OCI-LY1 (cell line): ENCODE measurements around the gene TRAPPC12.

ENCODE experiments used
- H2AFZ ChIP-seq: fragments of 200-600 bp; sonication (generic), shearing (Covaris generic); 2 replicates; pipeline ENCODE4 v1.6.0; 2014; ENCODE audit warnings: antibody characterized with exemption, mild to moderate bottlenecking, low read length
- H3F3A ChIP-seq: fragments of 200-600 bp; sonication (generic), shearing (Covaris generic); 2 replicates; pipeline ENCODE4 v1.6.0; 2014; ENCODE audit warnings: mild to moderate bottlenecking, antibody characterized with exemption, low read length, moderate library complexity; ENCODE audit not compliant: insufficient read depth
- H3K27ac ChIP-seq: fragments of 200-600 bp; sonication (generic); 2 replicates; pipeline ENCODE4 v1.5.1; 2014; ENCODE audit warnings: low read length, mixed run types, mild to moderate bottlenecking, low read depth; ENCODE audit not compliant: poor library complexity, severe bottlenecking
- H3K27me3 ChIP-seq: fragments of 200-600 bp; sonication (generic); 2 replicates; pipeline ENCODE4 v1.6.0; 2014; ENCODE audit warnings: antibody characterized with exemption, mild to moderate bottlenecking, low read length, moderate library complexity; ENCODE audit not compliant: insufficient read depth
- H3K36me3 ChIP-seq: fragments of 200-600 bp; sonication (generic); 2 replicates; pipeline ENCODE4 v1.6.1; 2014; ENCODE audit warnings: mild to moderate bottlenecking, antibody characterized with exemption, low read length, moderate library complexity, mixed read lengths; ENCODE audit not compliant: insufficient read depth
- H3K4me1 ChIP-seq: fragments of 200-600 bp; sonication (generic); 2 replicates; pipeline ENCODE4 v1.5.1; 2014; ENCODE audit warnings: mild to moderate bottlenecking, low read length, moderate library complexity; ENCODE audit not compliant: insufficient read depth, severe bottlenecking
- H3K4me2 ChIP-seq: fragments of 200-600 bp; sonication (generic), shearing (Covaris generic); 2 replicates; pipeline ENCODE4 v1.6.1; 2014; ENCODE audit warnings: low read length
- H3K4me3 ChIP-seq: fragments of 200-600 bp; sonication (generic); 2 replicates; pipeline ENCODE4 v1.5.1; 2014; ENCODE audit warnings: low read length, low read depth, mild to moderate bottlenecking, mixed read lengths; ENCODE audit not compliant: poor library complexity, severe bottlenecking
- H3K79me2 ChIP-seq: fragments of 200-600 bp; shearing (Covaris generic); 2 replicates; pipeline ENCODE4 v1.6.1; 2016; ENCODE audit warnings: mixed run types, low read length, mixed read lengths; ENCODE audit not compliant: insufficient read depth
- H3K9ac ChIP-seq: fragments of 200-600 bp; sonication (generic), shearing (Covaris generic); 2 replicates; pipeline ENCODE4 v1.6.1; 2014; ENCODE audit warnings: mild to moderate bottlenecking, low read length, mixed read lengths
- H3K9me2 ChIP-seq: fragments of 200-600 bp; sonication (generic), shearing (Covaris generic); 2 replicates; pipeline ENCODE4 v1.6.1; 2014; ENCODE audit warnings: low read depth, mild to moderate bottlenecking, low read length, mixed read lengths
- H3K9me3 ChIP-seq: fragments of 200-600 bp; shearing (Covaris generic); 2 replicates; pipeline ENCODE4 v1.6.1; 2014; ENCODE audit warnings: low read length, mixed read lengths
- H4K20me1 ChIP-seq: fragments of 200-600 bp; sonication (generic), shearing (Covaris generic); 2 replicates; pipeline ENCODE4 v1.6.0; 2016; ENCODE audit warnings: mild to moderate bottlenecking, low read length; ENCODE audit not compliant: insufficient read depth
- CTCF ChIP-seq: fragments of 200-600 bp; sonication (generic), shearing (Covaris generic); IDR thresholded peaks from 2 replicates; pipeline ENCODE4 v1.5.1; 2017; ENCODE audit warnings: mild to moderate bottlenecking, antibody characterized with exemption, low read length, moderate library complexity, mixed read lengths
- EZH2 ChIP-seq: fragments of 200-600 bp; sonication (generic), shearing (Covaris generic); IDR thresholded peaks from 2 replicates; pipeline ENCODE4 v1.8.0; 2017; ENCODE audit warnings: borderline replicate concordance, mixed run types, mild to moderate bottlenecking, antibody characterized with exemption, low read length, moderate library complexity, mixed read lengths

Gene TRAPPC12

GRCh38 chr2:3464401-3465005, 85.0 kb downstream of the TRAPPC12 start:
- Histone ChIP-seq H3K27me3 (no peaks in the 10 kb centered on the region), H3K9me2 (no peaks in the 10 kb centered on the region), H3K36me3 (peaks cover 18% of the 10 kb centered on the region; the same call in 1 of the 2 replicates), H3K4me3 (no peak overlapping the region), H3K4me2 (no peak overlapping the region), H2AFZ (no peak overlapping the region), H3F3A (no peaks in the 10 kb centered on the region), H3K79me2 (no peaks in the 10 kb centered on the region), H3K9ac (no peak overlapping the region), H3K4me1 (peaks cover 27% of the 10 kb centered on the region), H3K27ac (no peak overlapping the region), H4K20me1 (no peaks in the 10 kb centered on the region), H3K9me3 (no peaks in the 10 kb centered on the region)
- TF ChIP-seq CTCF (no peak), EZH2 (no peak)

DNA sequence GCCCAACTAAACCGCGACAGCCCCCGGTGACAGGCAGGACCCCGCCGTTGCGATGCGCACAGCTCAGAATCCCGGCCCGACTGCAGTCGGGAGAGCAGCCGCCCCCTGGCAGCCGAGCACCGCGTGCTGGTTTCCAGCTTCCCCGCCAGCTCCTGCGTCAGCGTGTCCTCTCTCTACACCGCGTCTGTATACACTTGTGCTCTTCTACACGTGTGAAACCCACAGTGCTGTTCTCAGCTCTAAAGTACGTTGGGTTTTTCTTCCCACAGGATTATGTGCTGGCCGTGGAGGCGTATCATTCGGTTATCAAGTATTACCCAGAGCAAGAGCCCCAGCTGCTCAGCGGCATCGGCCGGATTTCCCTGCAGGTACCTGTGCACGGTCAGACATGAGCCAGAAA, 85.8 kb downstream of the TRAPPC12 start:
- Histone ChIP-seq H3K27me3 (no peaks in the 10 kb centered on the region), H3F3A (no peaks in the 10 kb centered on the region), H3K27ac (no peak overlapping the region), H3K4me2 (no peak overlapping the region), H3K36me3 (peaks cover 18% of the 10 kb centered on the region; the same call in 1 of the 2 replicates), H3K4me3 (no peak overlapping the region), H2AFZ (no peak overlapping the region), H3K9ac (no peak overlapping the region), H3K9me2 (no peaks in the 10 kb centered on the region), H3K9me3 (no peaks in the 10 kb centered on the region), H3K4me1 (peaks cover 27% of the 10 kb centered on the region), H4K20me1 (no peaks in the 10 kb centered on the region), H3K79me2 (no peaks in the 10 kb centered on the region)
- TF ChIP-seq EZH2 (no peak), CTCF (no peak)

- Histone ChIP-seq H3K9me3 (no peaks in the 10 kb centered on the region), H3K4me1 (peaks cover 25% of the 10 kb centered on the region), H3K27ac (no peak overlapping the region), H3F3A (no peaks in the 10 kb centered on the region), H2AFZ (no peak overlapping the region), H4K20me1 (no peaks in the 10 kb centered on the region), H3K4me3 (no peak overlapping the region), H3K79me2 (no peaks in the 10 kb centered on the region), H3K4me2 (no peak overlapping the region), H3K36me3 (peaks cover 18% of the 10 kb centered on the region; the same call in 1 of the 2 replicates), H3K9me2 (no peaks in the 10 kb centered on the region), H3K27me3 (no peaks in the 10 kb centered on the region), H3K9ac (no peak overlapping the region)
- TF ChIP-seq CTCF = no peak
- no peak for TF ChIP-seq EZH2
These were observed 86.5 kb downstream of the TRAPPC12 start for GRCh38 chr2:3465844-3466481.
